HG03025 (cell line): Measurements from ENCODE around the gene ZNF527.
A peak's percentile ranks its signal among the peaks of the same experiment; 100 is the strongest.
"Not testable (repeated sequence)": the region's sequence is repeated elsewhere in the genome, so short reads cannot be mapped to it uniquely, and the experiment has no call there.

Experiments used
- ATAC-seq: cut with Tn5 transposase; IDR thresholded peaks from one replicate; pipeline ENCODE4 v1.9.1; 2021; ENCODE audit warnings: mild to moderate bottlenecking, moderate library complexity; ENCODE audit not compliant: unreplicated experiment, low FRiP score

Gene ZNF527

DNA sequence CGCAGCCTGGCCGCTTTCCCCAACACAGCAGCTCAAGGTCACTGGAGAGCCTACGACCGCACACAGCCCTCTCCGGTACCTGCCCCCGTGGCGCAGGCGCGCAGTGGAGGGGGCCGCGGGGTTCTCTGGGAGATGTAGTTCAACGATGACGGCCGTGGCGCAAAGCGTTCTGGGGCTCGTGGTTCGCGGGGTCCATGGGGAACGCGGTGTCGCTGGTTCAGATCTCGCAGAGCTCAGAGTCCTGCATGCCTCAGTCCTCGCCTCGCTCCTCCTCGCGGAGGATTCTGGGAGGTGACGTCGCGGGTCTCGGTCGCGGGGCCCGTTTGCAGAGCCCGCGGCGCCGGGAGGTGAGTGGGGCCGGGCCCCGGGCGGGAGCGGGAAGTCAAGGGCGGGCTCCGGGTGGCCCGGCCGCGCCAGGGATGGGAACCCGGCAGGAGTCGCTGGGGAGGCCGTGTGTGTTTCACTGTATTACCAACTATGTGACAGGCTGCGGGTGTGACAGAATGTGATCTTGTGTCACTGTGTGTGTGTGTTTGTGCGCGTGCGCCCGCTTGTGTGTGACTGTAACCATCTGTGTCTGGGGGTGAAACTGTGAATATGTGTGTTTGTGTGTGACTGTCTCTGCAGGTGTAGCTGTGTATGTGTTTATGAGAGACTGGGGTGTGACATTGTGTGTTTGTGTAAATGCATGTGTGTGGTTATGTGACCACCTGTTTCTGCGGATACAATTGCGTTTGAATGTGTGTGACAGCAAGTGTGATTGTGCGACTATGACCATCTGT is at the start of gene ZNF527:
Gene ZNF527 (plus strand): TSS at position 220 of the 782 bp plus-strand sequence. CDS start 3,100 bp downstream, outside the sequence.
- peak; percentile 94 for ATAC-seq

DNA sequence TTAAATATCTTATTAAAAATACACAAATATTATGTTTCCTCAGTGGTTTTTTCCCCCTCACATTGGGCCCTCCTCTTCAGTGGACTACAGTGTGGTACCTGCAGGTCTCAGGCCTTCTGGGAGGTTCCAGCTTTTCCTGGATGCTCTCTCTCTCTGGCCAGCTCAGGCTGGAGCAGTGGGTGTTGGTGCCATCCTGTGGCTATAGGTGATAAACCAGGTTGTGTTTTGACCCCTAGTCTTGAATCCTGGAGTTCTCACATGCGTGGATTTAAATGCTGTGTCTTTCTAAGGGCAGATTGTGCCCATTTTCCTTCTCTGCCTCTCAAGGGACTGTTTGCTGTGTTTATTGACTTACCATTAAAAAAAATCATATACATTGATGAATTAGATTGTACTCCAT is 41.2 kb upstream of the ZNF527 start:
- ATAC-seq = no peak

DNA sequence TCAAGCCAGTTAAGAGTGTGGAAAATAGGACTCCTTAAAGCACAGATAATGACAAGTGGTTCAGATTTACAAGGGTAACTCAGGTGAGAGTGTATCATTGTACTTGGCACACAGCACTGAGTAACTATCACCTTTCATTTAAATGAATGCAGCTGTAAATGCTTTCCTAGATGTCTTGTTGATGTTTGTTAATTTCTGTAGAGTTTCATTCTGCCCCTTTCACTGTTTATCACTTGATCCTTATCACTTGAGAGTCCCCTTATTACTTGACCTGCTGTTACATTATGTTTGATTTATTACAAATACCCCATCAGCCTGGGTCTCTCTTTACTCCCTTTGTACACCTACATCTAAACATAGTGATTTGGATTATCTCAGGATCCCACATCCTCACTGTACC is 38.1 kb upstream of the ZNF527 start:
- ATAC-seq = no peak

DNA sequence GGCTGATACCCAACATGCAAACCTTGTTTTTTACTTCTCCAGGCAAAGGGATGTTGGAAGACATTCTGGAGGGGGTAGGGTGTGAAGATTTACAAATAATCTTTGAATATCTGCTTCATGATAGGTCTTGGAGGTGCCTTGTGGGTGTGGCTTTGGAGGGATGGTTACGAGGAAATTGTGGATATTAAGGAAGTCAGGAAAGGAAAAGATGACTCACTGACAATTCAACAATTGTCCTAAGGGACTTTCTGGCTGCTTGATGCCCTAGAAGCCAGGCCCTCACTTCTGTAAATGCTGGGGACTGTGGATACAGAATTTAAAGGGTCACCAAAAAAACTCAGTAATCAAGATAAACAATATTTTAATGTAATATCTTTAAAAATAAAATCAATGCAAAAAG is 37.4 kb upstream of the ZNF527 start:
- no peak for ATAC-seq

DNA sequence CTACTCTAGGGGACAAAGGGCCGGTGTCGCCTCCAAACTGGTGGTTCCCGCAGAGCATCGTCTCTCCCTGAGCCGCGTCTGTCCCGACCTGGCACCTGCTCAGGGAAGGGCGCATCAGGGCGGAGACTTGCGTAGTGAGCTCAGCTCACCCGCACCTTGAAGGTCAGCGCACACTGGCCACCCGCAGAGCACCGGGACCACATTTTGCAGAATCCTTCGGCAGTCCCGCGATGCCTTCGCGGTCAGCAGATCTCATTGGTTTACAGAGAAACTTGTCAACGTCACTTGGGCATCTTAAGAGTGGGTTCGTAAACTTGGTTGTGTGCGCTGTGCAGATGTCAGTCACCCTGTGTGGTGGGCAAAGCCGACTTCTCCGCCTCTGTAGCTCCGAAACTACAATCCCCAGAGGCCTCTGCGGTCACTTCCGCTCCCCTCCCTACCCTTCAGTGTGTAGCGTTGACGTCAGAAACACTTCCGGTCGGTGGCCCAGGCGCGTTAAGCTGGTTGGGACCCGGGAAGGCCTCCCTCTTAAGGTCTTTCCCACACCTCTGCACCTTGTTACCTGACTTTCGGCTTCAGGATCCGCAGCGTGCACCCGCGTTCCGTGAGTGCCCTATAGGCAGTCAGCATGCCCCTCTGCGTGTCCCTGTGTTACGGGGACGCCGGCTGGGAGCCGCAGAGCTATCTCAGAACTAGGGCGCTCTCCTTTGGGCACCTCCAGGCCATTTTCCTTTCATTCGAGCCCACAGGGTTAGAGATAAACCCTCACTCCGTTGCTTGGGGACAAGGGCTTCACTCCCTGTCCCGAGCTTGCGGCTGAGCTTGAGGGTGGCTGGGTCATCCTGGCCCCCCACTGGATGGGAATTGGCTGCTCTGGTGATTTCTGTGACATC is 36.5 kb upstream of the ZNF527 start:
- ATAC-seq = peak; percentile 84

DNA sequence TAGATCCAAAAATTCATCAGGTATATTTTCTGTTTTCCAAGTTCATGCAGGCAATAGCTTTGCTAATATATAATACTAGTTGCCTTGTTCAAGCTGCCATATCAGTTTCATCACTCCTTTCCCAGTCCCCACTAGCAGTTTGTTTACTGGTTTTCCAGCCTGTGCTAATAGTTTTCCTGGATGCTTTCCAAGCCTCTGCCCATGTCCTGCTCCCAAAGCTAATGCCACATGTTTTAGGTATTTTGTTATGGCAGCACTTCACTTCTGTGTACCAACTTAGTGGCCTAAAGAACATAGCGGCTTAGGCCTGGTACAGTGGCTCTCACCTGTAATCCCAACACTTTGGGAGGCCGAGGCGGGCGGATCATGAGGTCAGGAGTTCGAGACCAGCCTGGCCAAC is 28.1 kb upstream of the ZNF527 start:
- no peak for ATAC-seq

DNA sequence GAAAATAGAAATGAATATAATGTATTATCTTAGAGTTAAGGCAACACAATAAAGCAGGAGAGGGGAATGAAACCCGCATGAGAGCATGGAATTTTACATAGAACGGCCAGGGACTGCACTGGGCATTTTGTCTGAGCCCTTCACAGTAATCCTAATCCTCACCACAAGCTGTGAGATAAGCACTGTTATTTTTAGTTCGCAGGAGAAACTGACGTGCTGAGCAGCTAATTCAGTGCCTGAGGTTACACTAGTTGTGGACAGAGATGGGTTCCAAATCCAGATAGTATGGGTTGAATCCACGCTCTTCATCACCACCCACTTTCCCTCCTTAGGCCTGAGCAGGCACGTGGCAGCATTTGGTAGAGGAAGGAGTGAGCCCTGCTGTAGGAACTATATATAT is 24.8 kb upstream of the ZNF527 start:
- ATAC-seq = no peak

DNA sequence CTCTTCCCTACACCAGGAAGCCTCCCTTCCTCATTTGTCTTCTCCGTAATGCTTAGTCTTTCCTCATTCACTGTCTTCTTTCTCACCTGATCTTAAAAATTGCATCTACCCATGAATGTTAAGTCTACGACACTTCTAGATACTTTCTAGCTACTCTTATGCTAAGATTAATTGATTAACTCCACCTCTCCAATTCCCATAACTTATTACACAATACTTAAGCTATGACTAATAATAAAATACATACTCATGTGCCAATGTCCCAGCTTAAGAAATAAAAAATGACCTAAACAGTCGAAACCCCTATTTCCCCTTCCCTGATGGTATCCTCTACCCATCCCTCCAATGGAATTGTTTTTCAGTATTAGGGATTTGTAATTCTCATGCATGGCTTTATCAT is 22.8 kb upstream of the ZNF527 start:
- no peak for ATAC-seq

DNA sequence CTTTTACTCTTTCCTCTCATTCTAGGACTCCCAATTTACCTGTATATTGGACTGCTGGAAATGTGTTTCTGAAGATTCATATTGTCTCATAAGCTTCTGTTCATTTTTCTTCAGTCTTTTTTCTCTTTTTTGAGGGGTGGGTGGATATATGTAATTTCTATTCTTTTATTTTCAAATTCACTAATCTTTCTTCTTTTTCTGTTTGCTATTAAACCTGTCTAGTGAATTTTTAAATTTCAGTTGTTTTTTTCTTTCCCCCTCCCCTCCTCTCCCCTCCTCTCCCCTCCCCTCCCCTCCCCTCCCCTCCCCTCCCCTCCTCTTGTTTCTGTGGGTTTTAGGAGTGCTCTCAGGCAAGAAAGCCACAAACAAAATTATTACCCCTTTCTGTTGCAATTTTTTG is 16.9 kb upstream of the ZNF527 start:
- ATAC-seq = no peak

DNA sequence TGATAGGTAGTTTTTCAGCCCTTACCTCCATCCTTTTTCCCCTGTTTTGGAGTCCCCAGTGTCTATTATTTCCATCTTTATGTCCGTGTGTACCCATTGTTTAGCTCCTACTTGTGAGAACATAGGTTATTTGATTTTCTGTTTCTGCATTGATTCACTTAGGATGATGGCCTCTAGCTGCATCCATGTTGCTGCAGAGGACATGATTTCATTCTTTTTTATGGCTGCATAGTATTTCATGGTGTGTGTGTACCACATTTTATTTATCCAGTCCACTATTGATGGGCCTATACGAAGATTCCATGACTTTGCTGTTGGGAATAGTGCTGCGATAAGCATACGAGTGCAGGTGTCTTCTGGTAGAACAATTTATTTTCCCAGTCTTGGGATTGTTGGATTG is 15.0 kb upstream of the ZNF527 start:
- ATAC-seq = no peak

DNA sequence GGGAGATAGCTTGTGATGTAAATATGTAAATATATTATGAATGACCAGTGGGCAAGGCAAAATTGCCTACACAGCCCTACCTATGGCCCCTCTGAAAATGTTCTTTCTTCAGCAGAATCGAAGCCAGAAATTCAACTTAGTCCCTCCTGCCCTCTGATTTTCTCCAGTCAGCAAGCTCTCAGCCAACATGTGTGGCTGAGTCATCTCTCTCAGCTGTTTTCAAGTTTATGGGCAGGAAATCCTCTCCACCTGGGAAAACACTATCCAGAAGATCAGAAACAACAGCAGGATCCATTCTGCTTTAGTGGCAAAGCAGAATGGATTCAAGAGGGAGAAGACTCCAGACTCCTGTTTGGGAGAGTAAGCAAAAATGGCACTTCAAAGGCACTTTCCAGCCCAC is 8.9 kb upstream of the ZNF527 start:
- no peak for ATAC-seq

DNA sequence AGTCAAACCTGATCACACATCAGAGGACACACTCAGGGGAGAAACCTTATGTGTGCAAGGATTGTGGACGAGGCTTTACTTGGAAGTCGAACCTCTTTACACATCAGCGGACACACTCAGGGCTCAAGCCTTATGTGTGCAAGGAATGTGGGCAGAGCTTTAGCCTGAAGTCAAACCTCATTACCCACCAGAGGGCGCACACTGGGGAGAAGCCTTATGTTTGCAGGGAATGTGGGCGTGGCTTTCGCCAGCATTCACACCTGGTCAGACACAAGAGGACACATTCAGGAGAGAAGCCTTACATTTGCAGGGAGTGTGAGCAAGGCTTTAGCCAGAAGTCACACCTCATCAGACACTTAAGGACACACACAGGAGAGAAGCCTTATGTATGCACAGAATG is 8.2 kb upstream of the ZNF527 start:
- ATAC-seq = no peak

DNA sequence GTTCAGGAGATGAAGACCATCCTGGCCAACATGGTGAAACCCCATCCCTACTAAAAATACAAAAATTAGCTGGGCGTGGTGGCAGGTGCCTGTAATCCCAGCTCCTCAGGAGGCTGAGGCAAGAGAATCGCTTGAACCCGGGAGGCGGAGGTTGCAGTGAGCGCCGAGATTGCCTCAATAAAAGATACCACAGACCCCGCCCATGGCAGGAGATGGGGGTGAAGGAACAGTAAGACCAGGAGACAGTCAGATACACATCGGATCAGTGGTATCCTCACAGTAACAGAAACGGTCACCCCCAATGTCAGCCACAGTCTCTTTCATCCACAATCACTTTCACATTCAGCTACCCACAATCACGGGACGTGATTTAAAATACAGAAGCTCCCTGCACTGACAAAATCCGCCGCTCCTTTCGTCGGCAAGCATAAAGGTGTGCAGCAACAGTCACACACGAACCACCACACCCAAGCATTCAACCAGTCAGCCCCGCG is 466 bp upstream of the ZNF527 start:
- ATAC-seq = peak; percentile 11

DNA sequence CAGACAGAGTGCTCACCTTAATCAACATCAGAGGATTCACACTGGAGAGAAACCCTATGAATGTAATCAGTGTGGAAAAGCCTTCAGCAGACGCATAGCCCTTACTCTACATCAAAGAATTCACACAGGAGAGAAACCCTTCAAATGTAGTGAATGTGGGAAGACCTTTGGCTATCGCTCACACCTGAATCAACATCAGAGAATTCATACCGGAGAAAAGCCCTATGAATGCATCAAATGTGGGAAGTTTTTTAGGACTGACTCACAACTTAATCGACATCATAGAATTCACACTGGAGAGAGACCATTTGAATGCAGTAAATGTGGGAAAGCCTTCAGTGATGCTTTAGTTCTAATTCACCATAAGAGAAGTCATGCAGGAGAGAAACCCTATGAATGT is 18.3 kb downstream of the ZNF527 start:
- no peak for ATAC-seq

DNA sequence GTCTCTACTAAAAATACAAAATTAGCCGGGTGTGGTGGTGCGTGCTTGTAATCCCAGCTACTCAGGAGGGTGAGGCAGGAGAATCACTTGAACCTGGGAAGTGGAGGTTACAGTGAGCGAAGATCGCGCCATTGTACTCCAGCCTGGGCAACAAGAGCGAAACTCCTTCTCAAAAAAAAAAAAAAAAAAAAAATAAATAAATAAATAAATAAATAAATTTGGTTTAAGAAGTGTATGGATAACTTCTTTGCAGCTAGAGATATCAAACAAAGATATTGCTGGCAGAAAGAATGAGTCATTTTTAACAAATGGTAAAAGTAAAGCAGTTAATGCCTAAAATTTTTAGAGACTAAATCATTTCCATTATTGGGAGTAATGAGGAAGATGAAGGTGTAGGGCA is 20.5 kb downstream of the ZNF527 start:
- not testable (repeated sequence) for ATAC-seq

DNA sequence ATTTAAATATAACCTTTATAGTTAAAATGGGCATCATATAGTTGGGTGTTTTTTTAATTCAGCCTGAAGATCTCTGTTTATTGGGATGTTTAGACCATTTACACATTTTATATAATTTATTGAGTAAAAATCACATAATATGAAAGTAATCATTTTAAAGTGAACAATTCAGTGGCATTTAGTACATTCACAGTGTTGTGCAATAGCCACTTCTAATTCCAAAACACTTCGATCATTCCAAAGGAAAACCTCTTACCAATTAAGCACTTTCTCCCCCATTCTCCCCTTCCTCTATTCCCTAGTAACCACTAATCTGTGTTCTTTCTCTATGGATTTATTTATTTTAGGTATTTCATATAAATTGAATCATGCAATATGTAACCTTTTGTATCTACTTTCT is 30.2 kb downstream of the ZNF527 start:
- ATAC-seq = no peak

DNA sequence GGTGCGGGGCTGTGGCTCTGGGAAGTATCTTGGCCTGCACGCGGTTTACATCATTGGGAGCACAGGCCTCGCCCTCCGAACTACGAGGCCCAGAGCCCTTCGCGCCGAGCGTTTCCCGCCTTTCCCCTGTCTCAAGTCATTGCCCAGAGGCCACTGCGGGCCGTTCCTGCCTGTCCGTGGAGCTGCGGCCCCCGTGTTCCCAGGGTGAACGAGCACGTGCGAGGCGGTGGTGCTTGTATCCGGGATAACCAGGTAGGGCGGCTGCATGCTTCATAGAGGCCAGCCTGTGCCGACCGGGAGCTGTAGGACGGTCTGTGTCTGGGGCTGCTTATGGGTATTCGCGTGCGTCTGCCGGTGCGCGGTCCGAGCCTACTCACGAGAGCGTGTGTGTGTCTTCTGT is 32.5 kb downstream of the ZNF527 start:
- no peak for ATAC-seq

DNA sequence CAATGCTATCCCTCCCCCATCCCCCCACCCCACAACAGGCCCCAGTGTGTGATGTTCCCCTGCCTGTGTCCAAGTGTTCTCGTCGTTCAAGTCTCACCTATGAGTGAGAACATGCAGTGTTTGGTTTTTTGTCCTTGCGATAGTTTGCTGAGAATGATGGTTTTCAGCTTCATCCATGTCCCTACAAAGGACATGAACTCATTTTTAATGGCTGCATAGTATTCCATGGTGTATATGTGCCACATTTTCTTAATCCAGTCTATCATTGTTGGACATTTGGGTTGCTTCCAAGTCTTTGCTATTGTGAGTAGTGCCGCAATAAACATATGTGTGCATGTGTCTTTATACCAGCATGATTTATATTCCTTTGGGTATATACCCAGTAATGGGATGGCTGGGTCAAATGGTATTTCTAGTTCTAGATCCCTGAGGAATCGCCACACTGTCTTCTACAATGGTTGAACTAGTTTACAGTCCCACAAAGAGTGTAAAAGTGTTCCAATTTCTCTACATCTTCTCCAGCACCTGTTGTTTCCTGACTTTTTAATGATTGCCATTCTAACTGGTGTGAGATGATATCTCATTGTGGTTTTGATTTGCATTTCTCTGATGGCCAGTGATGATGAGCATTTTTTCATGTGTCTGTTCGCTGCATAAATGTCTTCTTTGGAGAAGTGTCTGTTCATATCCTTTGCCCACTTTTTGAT is 35.4 kb downstream of the ZNF527 start:
- not testable (repeated sequence) for ATAC-seq

DNA sequence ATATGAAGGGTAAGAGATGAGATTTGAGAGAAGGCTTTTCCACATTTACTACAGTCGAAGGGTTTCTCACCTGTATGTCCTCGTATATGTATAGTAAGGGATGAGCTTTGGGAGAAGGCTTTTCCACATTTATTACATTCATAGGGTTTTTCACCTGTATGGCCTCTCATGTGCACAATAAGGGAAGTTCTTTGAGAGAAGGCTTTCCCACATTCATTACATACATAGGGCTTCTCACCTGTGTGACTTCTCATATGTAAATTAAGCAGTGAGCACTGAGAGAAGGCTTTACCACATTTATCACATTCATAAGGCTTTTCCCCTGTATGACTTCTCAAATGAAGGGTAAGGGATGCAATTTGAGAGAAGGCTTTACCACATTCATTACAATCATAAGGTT is 41.8 kb downstream of the ZNF527 start:
- ATAC-seq = no peak

DNA sequence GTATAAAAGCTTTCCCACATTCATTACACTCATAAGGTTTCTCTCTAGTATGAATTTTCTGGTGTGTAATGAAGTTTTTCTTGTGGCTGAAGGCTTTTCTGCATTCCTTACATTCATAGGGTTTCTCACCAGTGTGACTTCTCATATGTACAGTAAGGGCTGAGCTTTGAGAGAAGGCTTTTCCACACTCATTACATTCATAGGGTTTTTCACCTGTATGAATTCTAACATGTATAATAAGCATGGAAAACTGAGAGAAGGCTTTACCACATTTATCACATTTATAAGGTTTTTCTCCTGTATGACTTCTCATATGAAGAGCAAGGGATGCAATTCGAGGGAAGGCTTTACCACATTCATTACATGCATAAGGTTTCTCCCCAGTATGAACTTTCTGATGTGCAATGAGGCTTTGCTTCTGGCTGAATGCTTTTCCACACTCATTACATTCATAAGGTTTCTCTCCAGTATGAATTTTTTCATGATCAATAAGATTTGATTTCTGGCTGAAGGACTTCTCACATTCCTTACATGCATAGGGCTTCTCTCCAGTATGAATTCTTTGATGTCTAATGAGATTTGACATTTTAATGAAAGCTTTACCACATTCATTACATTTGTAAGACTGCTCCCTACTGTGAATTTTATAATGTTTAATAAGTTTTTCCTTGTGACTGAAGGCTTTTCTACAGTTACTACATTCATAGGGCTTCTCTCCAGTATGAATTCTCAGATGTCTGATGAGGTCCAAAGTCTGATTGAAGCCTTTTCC is 42.6 kb downstream of the ZNF527 start:
- no peak for ATAC-seq
